GM21717 (cell line): ENCODE measurements around the gene SIVA1.
"Not testable (repeated sequence)": the region's sequence is repeated elsewhere in the genome, so short reads cannot be mapped to it uniquely, and the experiment has no call there.

ENCODE experiments used
- ATAC-seq: cut with Tn5 transposase; IDR thresholded peaks from one replicate; pipeline ENCODE4 v1.9.1; 2021; ENCODE audit warnings: mild to moderate bottlenecking, moderate library complexity; ENCODE audit not compliant: unreplicated experiment

SIVA1 gene

DNA sequence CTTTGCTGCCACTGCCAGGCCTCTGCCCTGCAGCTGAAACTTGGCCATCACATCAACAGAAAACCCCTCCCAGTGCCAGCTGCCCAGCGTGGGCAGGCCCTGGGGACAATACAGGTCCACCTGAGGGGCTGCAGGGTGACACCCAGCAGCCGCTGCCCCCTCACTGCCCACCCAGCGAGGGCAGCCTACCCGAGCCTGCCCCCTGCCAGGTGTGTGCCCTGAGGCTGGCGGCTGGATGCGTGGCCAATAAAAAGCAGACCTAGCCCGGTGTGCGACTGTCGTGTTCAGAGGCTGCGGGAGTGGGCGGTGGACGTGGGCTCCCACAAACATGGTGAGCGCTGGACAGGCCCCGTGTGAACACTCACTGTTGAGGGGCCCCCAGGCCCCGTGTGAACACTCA lies 33.6 kb upstream of the SIVA1 start:
- no peak for ATAC-seq

DNA sequence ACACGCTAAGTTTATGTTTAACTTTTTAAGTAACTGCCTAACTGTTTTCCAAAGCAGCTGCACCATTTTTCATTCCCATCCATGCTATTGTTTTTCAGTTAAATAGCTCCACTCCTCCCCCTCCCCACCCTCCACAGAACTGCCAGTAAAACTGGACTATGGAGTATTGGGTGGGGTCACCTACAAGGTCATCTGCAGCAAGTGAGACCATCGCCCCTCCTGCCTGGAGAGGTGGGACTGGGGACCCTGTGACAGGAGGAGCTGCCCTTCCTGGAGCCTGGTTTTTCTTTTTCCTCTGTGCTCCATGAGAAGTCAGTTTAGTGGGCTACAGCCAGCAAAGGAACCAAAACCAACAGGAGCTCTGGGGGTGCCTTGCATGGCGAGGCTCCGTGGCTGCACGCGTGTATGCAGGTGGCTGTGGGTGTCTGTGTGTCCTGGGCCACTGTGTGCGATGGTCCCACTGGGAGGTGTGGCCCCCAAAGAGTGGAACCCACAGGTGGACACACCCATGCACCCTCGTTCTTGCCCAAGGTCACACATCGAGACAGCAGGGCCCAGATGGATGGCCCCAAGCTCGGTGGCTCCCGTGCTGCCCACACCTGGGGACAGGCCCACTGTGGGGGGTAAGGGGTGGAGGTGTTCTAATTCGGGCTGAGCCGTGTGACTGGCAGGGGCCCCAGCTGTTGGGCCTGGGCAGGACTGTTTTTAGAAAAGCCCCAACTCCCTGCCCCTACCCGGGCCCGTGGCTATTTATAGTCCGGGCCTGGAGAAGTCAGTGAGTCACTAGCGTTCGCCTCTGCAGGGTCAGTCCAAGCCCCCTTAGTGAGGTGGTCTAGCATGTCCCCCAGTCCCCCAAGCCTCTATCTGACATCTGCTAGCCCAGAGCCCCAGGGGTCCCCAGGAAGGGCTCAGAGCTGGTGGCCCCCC lies 31.2 kb upstream of the SIVA1 start:
- ATAC-seq = no peak

DNA sequence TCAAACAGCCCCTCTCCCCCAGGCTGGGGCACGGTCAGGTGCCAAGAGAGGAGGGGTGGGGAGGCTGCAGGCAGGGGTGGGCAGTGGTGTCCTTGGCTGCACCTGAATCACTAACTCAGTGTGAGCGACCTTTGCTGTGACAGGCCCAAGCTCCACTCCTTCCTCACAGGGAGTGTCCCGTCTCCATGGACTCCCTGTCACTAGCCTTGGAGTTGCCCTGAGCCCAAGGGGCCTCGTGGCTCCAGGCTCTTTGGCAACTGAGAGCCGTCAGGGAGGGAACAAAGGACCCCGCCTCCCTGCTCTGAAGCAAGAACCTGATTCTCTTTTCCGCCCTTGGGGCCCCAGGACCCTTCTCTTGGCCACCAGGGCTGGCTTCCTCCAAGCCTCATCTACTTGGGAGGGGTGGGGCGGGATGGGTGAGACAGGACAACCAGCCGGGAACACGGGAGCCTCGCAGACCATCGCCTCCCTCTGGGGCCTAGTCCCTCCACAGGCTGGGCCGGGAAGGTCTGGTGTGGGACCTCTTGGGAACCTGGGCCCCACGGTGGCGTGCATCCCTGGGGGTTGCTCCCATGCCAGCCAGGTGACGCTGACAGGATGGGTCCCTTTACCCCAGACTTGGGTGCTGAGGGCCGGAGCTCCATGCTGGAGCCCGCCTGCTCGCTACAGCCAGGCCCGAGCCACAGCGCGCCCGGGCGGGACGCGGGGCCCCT lies 29.9 kb upstream of the SIVA1 start:
- no peak for ATAC-seq

DNA sequence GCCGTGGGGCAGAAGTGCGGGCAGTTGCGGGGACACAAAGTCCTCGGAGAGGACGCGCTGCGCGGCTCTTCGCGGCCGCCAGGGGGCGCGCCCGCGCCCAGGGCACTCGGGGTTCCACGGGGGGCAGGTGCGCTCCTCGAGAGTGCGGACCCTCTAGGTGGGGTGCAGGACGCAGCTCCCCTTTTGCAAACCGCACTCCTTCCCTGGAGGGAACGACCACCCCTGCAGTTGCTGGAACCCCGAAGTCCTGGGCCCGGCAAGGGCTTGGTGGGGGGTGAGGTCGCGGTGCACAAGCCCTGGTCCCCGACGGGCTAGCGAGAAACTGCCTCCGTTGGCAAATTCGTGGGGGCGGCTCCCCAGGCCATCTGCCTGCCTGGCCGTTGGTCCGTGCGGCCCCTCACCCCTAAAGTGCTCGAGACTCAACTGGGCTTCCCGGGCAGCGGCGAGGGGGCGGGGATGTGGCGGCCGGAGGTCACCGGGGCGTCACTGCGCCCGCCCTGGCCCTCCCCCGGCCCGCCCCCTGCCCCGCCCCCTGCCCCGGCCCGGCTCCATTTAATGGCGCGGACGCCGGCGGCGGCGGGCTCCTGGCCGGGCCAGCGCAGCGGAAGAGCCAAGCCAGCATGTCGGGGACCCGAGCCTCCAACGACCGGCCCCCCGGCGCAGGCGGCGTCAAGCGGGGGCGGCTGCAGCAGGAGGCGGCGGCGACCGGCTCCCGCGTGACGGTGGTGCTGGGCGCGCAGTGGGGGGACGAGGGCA lies 29.1 kb upstream of the SIVA1 start, which contains the start of gene ADSS1:
TSS of gene ADSS1 (plus strand) at position 579 of the 756 bp plus-strand sequence. CDS start at position 621, 42 bp downstream.
- ATAC-seq = no peak

DNA sequence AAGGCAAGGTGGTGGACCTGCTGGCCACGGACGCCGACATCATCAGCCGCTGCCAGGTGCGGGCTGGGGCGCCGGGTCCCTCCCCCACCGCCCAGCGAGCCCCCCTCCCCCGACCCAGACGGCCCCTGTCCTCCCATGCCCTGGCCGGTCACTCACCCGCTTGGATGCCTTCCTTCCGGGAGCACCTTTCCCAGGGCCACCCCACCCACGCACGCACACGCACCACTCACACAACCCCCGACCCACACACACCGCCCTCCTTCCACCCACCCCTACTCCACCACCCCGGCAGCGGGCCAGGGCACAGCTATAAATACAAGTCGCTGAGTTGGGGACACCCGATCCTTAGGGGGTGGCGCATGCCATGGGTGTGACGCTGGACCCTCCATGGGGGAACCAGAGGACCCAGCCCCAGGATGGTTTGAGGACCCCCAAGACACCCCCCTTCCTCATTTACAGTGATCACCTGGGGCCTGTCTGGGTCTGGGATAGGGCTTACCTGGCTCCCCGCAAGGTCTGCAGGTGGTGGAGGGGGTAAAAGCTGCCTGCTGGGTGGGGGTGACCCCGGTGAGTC lies 28.5 kb upstream of the SIVA1 start:
- ATAC-seq = no peak

DNA sequence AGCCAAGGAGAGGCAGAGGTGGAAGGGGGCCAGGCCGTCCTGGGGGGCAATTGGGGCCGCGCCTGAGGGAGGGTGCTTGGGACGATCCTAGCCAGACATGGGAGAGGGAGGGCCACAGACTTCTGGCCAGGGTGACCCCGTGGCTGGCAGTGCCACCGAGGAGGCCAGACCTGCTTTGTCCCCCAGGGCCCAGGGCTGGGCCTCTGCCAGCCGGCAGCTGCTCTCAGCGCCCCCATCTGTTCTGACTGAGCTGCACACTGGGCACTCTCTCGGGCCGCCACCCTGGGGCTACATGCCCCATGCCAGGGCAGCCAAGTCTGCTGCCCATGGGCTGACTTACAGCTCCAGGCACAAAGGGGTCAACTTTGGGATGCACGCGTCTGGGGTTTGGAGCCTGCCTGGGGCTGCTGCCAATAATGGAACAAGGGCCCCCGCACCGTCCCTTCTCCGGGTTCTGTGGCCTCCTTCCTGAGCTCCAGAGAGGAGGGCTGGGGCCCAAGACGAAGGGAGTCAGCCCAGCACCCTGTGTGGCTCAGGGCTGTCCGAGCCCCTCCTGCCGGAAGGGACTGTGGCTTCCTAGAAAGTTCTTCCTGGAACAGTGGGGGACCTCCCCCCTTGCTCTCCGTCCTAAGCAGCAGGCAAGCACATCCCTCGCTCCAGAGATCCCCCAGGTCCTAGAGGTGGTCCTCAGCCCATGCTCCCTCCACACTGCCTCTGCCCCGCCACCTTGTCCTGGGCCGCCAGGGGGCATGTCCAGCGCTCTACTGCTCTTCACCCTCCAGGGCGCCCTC lies 27.8 kb upstream of the SIVA1 start:
- no peak for ATAC-seq

DNA sequence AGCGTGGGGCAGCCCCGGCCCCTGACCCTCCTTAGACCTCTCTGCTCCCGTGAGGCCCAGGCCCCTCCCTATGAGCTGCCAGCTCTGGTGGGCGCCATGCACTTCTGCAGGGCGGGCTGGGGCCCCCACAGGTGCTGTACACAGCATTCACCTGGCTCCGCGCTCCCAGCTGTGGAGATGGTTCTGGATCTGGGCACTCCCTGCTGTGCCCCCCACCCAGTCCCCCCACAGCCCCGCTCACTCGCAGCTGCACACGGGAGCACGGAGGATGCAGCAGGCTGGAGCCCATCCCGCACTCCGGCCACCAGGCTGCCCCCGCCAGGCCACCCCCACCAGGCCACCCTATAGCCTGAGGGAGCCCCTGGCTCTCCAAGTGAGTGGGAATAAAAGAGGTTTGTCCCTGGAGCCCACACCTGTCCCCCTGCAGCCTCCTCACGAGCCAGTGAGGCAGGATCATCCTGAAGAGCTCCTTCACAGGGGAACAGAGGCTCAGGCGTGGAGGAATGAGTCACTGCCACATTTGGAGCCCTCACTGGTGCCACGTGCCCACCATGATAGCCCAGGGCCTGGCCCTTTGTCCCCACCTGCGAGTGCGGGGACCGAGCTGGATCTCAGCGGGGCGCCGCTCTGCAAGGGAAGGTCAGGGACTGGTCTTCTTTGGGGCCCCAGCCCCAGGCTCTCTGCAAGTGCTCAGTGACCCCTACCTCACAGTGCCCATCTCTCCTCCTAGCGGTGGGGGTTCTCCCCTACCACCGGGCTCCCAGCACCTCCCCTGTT lies 27.0 kb upstream of the SIVA1 start:
- no peak for ATAC-seq

DNA sequence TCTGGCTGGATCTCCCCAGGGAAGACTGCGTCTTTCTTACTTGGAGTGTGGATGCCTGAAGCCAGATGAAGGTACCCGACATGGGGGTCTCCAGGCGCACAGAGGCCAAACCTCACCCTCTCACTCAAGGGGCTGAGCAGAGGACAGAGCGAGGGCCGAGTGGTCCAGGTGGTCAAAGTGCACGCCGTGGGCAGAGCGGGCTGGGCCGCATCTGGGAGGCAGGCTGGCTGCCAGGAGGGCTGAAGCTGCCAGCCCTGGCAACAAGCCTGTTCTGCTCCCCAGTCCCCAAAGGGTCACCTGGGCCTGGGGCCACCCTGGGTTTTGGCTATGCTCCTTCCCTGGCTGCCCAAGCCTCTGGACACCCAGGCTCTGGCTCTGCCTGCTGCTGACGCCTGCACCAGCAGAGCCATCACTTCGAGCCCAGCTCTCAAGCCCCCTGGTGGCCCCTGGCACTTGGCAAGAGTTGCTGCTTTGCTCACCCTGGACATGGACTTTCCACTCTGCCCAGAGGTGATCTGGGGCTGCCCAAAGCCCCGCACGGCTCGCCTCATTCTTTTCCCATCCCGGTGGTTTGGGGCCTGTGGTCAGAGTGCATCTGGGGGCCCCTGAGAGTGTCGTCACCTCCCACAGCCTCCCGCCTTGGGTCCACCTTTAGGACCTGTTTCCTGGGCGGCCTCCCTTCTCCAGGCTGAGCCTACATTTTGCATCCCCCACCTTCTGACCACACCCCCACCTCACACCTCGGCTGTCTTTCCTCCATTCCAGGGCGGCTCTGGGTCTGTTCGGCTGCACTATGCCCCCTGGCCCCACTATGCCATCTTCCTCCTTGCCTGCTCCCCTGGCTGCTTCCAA lies 26.1 kb upstream of the SIVA1 start:
- ATAC-seq = no peak

DNA sequence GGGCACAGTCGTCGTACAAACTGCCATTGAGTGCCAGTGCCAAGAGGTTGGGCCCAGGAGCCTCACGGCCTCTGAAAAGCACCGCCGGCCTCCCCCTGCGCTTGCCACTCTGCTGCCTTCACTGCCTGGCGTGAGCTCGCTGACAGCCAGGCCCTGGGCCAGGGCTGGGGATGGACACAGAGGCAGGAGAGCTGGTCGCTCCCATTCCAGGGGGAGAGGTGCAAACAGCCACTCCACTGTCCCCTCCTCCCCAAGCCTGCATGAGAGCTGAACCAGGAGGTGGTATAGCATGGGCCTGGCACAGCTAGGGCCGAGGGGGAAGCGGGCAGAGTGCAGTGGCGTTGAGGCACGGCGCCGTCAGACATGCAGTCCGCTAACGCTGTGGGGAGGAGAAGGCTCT lies 24.3 kb upstream of the SIVA1 start:
- no peak for ATAC-seq

DNA sequence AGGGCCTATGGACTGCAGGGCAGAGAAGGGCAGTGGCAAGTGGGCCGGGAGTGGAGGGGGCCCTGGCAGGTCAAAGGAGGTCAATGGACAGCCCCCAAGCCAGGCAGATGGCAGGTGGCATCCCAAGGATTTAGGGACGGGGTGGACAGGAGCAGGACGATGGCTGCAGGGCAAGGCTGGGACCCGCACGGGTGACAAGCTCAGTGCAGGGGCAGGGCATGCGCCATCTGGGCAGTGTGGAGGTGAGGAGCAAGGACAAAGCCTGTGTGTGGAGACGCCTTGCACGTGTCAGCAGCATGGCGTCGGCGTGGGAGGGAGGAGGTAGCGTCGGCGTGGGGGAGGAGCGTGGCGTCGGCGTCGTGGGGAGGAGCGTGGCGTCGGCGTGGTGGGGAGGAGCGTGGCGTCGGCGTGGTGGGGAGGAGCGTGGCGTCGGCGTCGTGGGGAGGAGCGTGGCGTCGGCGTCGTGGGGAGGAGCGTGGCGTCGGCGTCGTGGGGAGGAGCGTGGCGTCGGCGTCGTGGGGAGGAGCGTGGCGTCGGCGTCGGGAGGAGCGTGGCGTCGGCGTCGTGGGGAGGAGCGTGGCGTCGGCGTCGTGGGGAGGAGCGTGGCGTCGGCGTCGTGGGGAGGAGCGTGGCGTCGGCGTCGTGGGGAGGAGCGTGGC lies 23.6 kb upstream of the SIVA1 start:
- ATAC-seq = not testable (repeated sequence)

DNA sequence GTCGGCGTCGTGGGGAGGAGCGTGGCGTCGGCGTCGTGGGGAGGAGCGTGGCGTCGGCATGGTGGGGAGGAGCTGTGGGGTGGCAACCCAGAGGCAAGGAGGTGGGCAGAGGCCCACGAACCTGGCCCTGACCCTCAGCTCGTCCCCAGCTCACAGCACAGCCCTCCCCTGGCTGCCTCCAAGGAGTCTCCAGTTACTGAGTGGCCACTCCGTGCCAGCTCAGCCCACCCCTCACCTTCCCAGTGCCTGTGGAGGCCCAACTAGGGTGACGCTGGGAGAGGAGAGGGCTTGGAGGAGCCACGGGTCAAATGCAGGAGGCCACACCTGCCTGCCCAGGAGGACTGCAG lies 23.1 kb upstream of the SIVA1 start:
- ATAC-seq = no peak

DNA sequence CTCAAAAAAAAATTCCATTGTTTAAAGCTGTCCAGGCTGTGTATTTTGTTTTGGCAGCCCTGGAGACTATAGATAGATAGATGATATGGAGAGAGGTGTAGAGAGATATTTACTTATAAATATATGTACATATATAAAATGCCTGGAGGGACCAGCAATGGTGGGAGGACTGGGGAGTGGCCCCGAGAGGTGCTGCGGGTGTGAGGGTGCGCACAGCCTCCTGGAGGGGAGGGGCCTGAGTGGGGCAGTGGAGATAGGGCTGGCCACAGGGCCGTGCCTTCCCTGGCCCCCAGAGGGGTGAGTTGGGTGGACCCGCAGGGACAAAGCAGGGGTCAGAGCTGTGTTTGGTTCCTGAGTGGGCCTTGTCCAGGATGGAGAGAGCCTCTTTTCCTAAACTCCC lies 22.5 kb upstream of the SIVA1 start:
- ATAC-seq = no peak

DNA sequence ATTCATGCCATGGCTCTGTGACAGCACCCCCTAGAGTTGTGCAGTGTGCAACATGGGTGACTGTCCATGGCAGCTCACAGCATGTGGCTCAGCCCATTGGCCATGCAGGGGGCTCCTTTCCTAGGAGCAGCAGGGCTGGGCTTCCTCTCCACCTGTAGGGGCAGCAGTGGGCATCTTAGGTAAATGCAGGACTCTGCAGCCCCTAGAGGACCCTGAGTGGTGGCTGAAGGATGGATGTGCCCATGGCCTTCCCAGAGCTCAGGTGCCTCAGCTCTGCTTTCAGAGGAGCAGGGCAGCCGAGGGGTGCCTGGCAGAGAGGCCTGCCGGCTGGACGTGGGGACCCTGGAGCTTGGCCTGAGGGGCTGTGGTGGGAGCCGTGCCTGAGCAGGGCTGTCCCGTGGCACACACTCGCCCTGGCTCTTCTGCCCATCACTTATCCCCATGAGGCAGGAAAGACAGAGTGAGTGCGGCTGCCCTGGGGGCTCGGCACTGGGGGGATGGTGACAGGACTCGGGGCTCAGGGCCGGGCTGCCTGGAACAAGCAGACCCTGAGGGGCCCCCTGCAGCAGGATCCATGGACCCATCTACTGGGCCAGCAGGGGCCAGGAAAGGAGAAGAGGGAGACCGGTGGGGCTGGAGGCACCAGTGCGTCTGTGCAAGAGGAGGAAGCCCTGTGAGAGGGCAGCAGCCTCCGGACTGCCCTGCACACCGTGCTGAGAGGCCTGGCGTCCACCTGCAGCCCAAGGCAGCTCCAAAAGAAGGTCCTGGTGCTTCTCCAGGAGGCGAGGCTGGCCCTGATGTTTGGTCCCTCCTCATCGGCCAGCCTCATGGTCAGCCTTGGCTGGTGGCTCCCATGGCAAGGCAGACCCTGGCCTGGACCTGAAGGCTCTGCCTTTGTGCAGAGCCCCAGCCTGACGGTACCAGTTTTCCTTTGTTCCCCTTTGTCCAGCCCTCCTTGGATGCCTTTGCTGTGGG lies 21.3 kb upstream of the SIVA1 start:
- no peak for ATAC-seq

DNA sequence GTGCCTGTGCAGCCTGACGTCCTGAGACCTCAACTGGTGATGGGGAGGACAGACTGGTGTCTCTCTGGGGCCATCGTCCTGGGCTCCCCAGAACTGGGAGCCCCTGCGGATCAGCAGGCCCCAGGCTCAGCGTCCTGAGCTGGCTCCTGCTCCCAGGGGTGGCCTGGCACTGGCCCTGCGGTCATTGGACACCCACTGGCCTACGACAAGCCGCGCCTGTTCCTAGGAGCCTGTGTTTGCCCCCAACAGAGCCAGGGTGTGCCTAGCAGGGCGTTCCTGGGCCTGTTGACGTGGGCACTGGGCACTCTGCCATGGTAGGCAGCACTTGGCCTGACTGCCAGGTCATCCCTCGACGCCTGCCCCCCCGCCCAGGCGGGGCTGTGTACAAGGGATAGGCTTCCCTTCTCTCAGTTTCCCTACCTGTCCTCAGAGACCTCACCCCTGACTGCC lies 20.6 kb upstream of the SIVA1 start:
- ATAC-seq = no peak

DNA sequence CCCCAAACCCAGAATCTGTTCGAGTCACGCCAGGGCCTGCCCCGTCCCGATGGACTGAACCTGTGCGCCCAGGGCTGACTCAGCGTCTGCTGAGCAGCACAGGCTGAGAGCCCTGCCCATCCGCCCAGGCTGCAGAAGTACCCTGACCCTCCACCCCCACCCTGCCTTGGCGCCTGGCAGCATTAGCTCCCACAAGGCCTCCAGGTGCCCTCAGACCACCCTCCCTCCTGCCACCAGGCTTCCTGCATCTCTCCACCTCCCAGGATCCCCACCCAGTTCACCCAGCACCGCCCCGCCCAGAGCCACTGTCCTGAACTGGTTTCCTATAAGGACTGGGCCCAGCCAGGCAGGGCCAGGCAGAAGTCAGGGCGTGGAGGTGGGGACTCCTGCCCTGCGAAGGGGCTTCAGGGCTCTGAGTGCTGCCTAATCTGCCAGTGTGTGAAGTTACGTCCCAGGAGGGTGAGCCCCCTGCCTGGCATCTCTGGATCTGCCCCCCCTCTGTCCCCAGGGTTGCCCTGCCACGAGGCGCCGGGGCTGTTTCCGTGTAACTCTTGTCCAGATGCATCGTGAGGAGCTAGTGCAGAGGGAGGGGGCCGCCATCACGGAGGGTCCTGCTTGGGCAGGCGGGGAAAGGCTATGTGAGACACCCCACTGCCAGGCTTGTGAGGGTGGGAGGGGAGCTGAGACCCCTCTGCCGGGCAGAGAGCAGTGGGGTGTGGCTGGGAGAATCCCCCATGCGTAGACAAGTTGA lies 19.8 kb upstream of the SIVA1 start:
- ATAC-seq = no peak

DNA sequence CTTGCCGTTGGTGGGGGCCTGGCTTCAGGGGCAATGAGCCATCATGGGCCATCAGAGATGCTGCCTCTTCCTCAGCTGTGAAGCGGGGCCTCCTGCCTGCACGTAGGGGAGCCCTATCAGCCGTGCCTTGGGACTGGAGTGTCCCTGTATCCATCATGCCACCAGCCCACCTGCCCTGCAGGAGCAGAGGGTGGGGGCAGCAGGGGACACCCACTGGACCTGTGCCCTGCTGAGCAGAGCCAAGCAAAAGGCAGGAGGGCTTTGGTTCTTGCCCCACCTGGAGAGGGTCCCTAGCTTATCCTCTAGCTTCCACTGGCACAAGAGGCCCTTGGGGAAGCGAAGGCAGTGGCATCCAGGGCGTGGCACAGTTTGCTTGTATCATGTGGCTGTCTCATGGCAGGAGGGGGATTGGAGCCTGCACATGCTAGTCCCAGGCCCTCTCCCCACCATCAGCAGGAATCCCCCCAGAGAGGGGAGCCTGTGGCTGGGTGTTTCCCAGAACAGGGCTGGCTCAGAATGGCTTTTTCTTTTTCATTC lies 18.8 kb upstream of the SIVA1 start:
- no peak for ATAC-seq
